Esophagus squamous epithelium (tissue), 5 donors: Measurements from ENCODE around the gene IGFBP6. TPM values are rescaled to one million over a fixed set of nuclear protein-coding genes. Genes with fewer than 3 reads are reported as not detected.

Experiments used
- DNase-seq: peaks from one replicate; lab custom pipeline; 2025; lab: John Stamatoyannopoulos, UW
- H3K27ac ChIP-seq, 4 donors: fragments of 200-600 bp; sonication (generic); one replicate each; pipeline ENCODE4 v1.5.1; 2016 to 2019; ENCODE audit warnings: mild to moderate bottlenecking in 1 of 4
- H3K27me3 ChIP-seq, 4 donors: fragments of 200-600 bp; sonication (generic); 1 replicate in 3 of 4; 2 replicates in 1 of 4; pipeline versions ENCODE4 v1.5.1 to v1.6.0; 2017 to 2021; ENCODE audit warnings: antibody characterized with exemption in 1 of 4
- H3K36me3 ChIP-seq, 3 donors: fragments of 200-600 bp; sonication (generic); one replicate each; pipeline ENCODE4 v1.5.1; 2016 to 2019
- H3K4me1 ChIP-seq, 3 donors: fragments of 200-600 bp; sonication (generic); one replicate each; pipeline ENCODE4 v1.5.1; 2017 to 2019
- H3K4me3 ChIP-seq, 4 donors: fragments of 200-600 bp; sonication (generic); 1 replicate in 3 of 4; 2 replicates in 1 of 4; pipeline ENCODE4 v1.5.1; 2016 to 2019; ENCODE audit warnings: mild to moderate bottlenecking in 2 of 4, moderate library complexity in 1 of 4
- H3K9me3 ChIP-seq, 3 donors: fragments of 200-600 bp; sonication (generic); one replicate each; pipeline ENCODE4 v1.5.1; 2016 to 2019
- CTCF ChIP-seq, 6 experiments: fragments of 450-650 bp in 4 of 6; fragments of 200-600 bp in 2 of 6; sonication (generic) in 2 of 6; IDR thresholded peaks; one replicate each; pipeline ENCODE4 v1.5.1; 2016 to 2019; ENCODE audit warnings: antibody characterized with exemption in 6 of 6, mild to moderate bottlenecking in 4 of 6, moderate library complexity in 4 of 6
- POLR2A ChIP-seq, 4 donors: fragments of 450-650 bp; IDR thresholded peaks; one replicate each; pipeline ENCODE4 v1.6.1; 2017; ENCODE audit warnings: antibody characterized with exemption in 4 of 4, mild to moderate bottlenecking in 4 of 4, moderate library complexity in 3 of 4
- WGBS, 2 donors: methylation state at CpG; one replicate each; pipeline ENCODE4 v1.1.5; 2018; 5-methylcytosine and 5-hydroxymethylcytosine counted together
- intact Hi-C: fragments of 100-400 bp; cut with DNase I; formaldehyde crosslinking; loops from one replicate; pipeline ENCODE4 v1.15.0; 2022
- total RNA-seq, 4 donors: library from RNA; depleted of rRNA; stranded (reverse); fragments of >200 nt; gene quantifications; one replicate each; pipeline ENCODE4 v1.1.0, GENCODE V29; 2016
- donor health status: DM: yes; HTN: yes; CAD: no.

Gene IGFBP6
- total RNA-seq, 4 donors from 2014 or later, result 34.5 to 506 (median 94.0) TPM

DNA sequence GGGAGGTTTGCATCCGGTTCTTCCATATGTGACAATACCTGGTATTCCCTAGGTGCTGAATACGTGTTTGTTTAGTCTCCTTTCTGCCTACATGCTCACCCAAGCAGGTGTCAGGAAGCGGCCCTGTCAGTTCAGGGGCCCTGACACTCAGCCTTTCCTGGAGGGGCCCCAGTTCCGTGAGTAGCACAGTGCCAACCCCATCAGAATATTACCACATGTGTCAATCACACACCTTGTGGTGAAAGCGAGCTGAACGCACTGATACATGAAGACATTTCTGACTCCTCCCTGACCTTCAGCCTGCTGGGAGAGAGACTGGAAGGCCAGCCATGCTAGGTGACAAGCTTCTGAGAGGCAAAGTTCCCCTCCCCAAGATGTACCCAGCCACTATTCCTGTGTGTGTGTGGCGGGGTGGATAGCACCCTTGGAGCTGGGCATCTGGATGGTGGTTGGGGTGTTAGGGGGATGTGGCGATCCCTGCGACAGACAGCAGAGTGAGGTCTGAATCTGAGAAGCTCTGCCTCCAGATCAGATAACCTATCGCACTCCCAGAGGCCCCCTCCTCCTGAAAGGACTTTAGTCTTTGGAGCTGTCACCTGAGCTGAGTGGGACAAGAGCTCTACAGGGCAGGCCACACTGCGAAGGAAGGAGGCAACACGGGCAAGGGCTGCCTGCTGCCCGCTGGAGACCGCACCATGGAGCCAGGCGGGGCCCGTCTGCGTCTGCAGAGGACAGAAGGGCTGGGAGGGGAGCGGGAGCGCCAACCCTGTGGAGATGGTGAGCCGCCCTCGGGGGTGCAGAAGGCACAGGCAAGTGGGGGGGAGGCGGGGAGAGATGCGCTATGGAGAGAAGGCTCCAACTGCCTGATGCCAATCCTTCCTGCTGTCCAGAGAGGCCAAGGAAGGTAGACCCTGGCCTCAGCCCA, 5.7 kb downstream of the IGFBP6 start, which contains the start of gene SOAT2:
Gene SOAT2, plus strand, starts transcription at position 604 of the 925 bp plus-strand sequence. Its CDS starts 92 bp downstream, at position 696.
- Histone ChIP-seq H3K27ac (peak within 1 kb of the TSS in 1 of 4 donors; percentile 20), H3K9me3 (no peaks in the 10 kb centered on the region), H3K4me1 (peaks cover 13 to 47% (median 17%) of the 10 kb centered on the region in 3 donors), H3K36me3 (peaks cover 0 to 14% (median 0%) of the 10 kb centered on the region in 3 donors), H3K4me3 (no peak within 1 kb of the TSS), H3K27me3 (no peaks in the 10 kb centered on the region)
- intact Hi-C loops, result loop anchor here (5.0 kb wide), 1 partner anchor 36 kb away; no protein-coding TSS in a partner anchor
- DNase-seq, result no peak
- TF ChIP-seq CTCF (IDR thresholded peaks at IDR 0.05) (no peak), POLR2A (IDR thresholded peaks at IDR 0.05) (no peak)
- 74 to 85% methylated on average over 7 to 9 of the region's 23 CpGs for WGBS, 2 donors

DNA sequence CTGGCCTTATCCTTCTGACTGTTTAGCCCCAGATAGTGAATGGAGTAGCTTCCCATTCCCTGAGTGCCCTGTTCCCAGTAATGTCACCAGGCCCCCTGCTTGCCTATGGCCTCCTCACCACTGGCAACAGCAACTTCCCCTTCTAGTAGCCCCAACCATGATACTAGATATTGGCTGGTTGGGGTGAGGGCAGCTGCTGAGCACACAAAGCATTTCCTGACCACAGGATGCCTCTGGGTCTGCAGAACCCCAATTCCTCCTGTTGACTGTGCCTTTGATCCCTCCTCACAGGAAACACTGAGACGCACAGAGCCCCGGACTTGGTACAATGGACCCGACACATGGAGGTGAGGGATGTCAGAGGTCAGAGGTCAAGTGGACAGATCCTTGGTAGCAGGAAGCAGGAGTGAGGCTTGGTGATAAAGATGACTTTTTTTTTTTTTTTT, 6.4 kb downstream of the IGFBP6 start:
- intact Hi-C loops, result loop anchor here (5.0 kb wide), 1 partner anchor 37 kb away; no protein-coding TSS in a partner anchor
- Histone ChIP-seq H3K4me1 (peaks cover 5 to 40% (median 10%) of the 10 kb centered on the region in 3 donors), H3K36me3 (peaks cover 0 to 14% (median 0%) of the 10 kb centered on the region in 3 donors), H3K9me3 (no peaks in the 10 kb centered on the region), H3K4me3 (no peak overlapping the region), H3K27me3 (no peaks in the 10 kb centered on the region), H3K27ac (peak overlapping the region in 1 of 4 donors; percentile 20)
- no peak for DNase-seq
- WGBS, 2 donors, result 50% methylated on average over 1 of the region's 3 CpGs; no CpG with 5 or more reads in 1 of the 2 donors
- TF ChIP-seq CTCF (IDR thresholded peaks at IDR 0.05) (no peak), POLR2A (IDR thresholded peaks at IDR 0.05) (no peak)

GRCh38 chr12:53105256-53105655, 7.8 kb downstream of the IGFBP6 start:
- Histone ChIP-seq H3K36me3 (peaks cover 0 to 14% (median 0%) of the 10 kb centered on the region in 3 donors), H3K4me1 (peaks cover 0 to 26% (median 5%) of the 10 kb centered on the region in 3 donors), H3K27ac (no peak overlapping the region), H3K4me3 (no peak overlapping the region), H3K27me3 (no peaks in the 10 kb centered on the region), H3K9me3 (no peaks in the 10 kb centered on the region)
- 81 to 92% methylated on average over 5 to 7 of the region's 8 CpGs for whole genome bisulfite sequencing, 2 donors
- TF ChIP-seq CTCF (IDR thresholded peaks at IDR 0.05), result no peak
- TF ChIP-seq POLR2A (IDR thresholded peaks at IDR 0.05), result no peak
- no peak for DNase-seq
- intact Hi-C loops, result no loop called here

GRCh38 chr12:53105712-53106439, 8.4 kb downstream of the IGFBP6 start:
- Histone ChIP-seq H3K27ac (no peak overlapping the region), H3K36me3 (peaks cover 0 to 8% (median 0%) of the 10 kb centered on the region in 3 donors), H3K9me3 (no peaks in the 10 kb centered on the region), H3K27me3 (no peaks in the 10 kb centered on the region), H3K4me1 (peaks cover 0 to 24% (median 5%) of the 10 kb centered on the region in 3 donors), H3K4me3 (no peak overlapping the region)
- WGBS, 2 donors, result 89 to 94% methylated on average over 4 to 6 of the region's 7 CpGs
- no peak for DNase-seq
- intact Hi-C loops, result no loop called here
- TF ChIP-seq POLR2A (IDR thresholded peaks at IDR 0.05) (no peak), CTCF (IDR thresholded peaks at IDR 0.05) (no peak)
